GM18858 (cell line): ENCODE results near the gene INS.

Source experiments
- ATAC-seq: cut with Tn5 transposase; IDR thresholded peaks from one replicate; pipeline ENCODE4 v1.9.1; 2021; ENCODE audit not compliant: unreplicated experiment

The INS gene

DNA sequence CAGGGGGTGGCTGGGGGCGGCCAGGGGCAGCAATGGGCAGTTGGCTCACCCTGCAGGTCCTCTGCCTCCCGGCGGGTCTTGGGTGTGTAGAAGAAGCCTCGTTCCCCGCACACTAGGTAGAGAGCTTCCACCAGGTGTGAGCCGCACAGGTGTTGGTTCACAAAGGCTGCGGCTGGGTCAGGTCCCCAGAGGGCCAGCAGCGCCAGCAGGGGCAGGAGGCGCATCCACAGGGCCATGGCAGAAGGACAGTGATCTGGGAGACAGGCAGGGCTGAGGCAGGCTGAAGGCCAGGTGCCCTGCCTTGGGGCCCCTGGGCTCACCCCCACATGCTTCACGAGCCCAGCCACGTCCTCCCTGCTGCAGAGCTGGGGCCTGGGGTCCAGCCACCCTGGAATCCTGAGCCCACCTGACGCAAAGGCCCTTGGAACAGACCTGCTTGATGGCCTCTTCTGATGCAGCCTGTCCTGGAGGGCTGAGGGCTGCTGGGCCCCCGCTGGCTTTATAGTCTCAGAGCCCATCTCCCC lies at the start of gene INS:
TSS of gene INS (minus strand) at position 474 of the 524 bp plus-strand sequence. CDS start at position 236, 238 bp downstream.
- no peak for ATAC-seq

DNA sequence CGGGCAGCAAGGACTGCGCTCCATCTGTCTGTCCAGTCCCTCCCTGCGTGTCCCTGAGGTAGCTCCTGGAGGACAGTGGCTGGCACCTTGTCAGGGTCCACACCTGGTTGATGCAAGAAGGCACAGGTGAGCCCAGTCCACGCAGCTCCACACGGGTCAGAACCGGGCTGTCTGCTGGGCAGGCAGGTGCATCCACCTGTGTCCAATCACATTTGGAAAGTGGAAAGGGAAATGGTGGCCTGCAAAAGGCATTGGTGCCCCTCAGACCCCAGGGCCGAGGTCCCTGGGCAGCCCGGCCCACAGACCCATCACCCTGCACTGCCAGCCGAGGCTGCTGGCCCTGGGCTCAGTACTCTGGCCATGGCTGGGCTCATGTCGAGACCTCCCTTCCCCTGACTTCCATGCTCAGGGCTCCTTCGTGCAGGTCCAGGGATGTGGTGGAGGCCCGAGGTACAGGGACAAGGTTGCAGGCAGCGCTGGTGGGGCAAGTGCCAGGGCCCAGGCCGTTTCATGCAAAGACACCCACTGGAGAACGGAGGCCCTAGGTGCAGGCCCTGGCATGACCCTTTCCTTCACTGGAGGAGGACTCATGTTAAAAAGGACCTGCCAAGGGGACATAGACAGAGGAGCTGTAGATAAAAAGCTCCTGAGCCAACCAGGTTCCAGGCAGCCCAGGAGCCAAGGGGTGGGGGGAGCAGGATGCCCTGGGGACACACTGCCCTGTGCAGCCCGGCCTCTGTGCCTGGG lies 49.5 kb upstream of the INS start:
- ATAC-seq, result no peak

DNA sequence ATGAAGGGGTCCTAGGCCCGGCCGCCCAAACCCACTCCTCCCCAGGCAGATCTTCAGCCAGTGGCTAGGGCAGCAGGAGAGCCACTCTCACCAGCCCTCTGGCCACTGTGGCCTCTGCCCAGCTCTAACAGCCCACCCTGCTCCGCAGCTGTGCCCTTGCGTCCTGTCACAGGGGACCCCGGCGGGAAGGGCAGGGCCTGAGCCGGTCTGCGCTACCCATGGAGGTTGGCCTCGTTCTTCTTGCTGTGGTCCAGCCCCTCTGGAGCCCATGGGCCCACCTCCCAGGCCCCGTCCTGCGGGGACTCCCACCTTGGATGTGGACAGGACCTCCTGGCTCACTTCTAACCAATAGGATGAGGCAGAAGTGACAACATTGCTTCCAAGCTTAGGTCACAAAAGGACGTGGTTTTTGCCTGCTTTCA lies 48.9 kb upstream of the INS start:
- ATAC-seq, result no peak

DNA sequence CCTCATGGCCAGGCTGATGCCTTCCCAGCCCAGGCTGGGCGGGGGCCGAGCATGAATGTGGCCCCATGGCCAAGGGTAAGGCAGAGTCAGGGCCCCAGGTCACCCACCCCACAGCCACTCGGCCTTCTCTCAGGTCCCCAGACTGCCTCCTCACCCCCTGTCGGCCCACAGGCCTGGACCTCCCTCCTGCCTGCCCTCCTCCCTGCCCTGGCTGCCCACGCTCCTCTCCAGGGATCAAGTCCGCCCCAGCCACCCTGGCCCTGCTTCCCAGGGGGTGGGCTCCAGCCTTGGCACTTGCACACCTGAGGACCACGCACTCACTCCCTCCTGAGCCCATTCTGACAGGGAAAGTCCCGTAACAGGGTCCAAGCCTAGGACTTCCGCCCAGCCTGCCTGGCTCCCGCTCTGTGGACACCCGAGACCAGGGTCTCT lies 48.4 kb upstream of the INS start:
- ATAC-seq, result no peak

DNA sequence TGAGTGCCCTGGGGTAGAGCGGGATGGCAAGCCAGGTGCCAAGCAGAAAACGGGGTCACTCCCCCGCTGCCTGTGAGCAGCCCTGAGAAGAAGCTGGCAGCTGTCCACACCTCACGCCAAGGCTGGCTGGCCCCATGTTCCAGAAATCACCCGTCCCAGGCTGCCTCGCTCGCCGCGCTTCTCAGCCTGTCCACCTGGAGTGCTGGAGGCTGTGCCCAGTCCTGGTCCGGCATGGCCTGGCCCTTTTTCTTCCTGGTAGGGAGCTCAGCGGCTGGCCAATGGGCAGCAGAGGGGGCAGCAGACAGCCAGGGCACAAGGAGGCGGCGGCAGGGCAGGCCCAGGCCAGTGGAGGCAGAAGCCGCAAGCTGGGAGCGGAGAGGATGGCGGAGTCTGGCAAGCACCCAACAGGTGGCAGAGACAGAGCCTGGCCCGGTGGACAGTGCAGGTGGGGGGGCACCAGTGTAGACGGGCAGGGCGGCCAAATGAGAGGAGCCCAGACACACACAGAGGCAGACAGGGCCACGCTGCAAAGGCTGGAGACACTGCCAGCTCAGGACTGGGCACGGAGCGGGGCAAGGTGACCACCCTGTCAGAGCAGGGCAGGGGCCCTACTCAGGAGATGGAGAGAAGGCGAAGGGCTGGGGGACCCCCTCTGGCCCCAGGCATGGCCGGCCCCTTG lies 47.8 kb upstream of the INS start:
- no peak for ATAC-seq

DNA sequence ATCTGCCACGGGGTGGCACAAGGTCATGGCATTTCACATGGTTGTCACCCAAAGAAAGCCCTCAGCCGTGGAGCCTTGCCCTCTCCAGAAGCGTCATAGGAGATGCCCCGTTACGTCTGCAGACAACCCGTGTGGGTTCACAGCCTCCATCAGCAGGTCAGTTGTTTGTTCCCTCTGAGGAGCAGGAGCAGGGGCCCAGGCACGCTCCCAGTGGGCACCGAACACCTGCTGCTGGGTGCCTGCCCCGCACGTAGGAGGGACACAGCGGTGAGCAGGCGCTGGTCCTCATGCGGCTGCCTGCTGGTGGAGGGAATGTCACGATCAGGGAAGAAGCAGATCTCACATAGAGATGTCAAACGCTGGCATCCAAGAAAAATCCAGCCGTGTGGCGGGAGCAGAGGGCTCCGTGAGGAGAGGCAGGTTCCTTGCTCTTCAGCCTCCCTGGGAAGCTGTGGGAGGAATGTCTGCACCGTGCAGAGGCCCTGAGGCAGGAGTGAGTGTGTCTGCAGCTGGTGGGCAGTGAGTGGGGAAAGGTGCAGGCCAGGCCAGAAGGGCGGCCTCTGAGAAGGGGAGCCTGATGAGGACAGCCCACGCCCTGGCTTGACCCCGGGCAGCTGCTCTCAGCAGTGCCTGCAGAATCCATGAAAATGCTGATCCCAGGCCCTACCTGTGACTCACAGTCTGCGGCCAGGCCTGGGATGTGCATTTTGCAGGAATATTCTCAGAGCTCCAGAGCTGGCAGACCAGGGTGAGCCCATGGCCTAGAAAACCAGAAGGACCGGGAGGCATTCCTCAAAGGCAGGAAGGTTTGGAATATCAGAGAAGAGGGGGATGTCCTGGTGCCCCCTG lies 47.0 kb upstream of the INS start:
- ATAC-seq, result no peak

DNA sequence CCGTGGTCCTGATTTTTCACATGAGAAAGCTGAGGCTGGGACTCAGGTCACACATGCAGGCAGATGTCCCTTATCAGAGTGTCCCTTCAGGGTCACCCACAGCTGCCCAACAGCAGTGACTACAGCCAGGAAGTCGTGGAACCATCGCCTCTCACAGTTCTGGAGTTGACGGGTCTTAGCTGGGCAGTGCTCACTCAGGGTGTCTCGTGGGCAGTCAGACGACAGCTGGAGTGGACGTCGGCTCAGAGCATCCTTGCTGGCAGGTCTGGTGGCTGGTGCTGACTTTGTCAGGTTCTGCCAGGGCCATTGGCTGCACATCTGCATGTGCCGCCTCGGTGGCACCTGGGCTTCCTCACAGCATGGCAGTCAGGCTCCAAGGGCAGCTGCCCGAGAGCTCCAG lies 46.2 kb upstream of the INS start:
- ATAC-seq, result no peak

DNA sequence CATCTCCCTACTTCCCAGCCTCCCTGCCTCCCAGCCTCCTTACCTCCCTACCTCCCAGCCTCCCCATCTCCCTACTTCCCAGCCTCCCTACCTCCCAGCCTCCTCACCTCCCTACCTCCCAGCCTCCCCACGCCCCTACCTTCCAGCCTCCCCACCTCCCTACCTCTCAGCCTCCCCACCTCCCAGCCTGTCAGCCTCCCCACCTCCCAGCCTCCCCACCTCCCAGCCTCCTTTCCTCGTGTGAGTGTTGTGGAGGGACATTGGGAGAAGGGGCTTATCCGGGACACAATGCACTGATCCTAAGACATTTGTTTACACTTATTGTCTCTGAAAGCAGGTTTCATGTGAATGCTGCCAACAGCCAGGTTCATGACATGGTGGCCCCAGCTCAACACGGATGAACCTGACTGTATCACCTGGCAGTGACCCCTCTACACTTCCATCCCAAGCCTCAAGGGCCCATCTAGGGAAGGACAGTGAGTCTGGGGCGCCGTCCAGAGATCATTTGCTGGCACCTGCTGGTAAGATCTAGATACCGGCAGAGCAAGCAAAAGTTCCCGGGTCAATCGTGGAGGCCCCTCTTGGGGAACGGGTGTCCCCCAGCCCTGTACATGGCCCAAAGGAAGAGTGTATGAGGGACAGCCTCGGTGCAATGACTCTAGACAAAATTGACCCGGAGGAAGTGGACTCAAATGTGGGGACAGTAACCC lies 45.1 kb upstream of the INS start:
- no peak for ATAC-seq

DNA sequence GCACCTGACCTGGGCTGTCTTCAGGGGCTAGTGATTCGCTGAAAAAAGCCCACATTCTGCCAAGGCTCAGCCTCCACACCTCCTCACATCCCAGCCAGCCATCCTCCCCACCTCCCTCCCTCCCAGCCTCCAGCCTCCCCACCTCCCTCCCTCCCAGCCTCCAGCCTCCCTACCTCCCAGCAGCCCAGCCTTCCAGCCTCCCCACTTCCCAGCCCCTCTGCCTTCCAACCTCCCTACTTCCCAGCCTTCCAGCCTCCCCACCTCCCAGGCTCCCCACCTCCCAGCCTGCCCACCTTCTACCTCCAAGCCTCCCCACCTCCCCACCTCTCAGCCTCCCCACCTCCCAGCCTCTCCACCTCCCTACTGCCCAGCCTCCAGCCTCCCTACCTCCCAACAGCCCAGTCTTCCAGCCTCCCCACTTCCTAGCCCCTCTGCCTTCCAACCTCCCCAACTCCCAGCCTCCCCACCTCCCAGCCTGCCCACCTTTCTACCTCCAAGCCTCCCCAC lies 44.3 kb upstream of the INS start:
- ATAC-seq, result no peak

DNA sequence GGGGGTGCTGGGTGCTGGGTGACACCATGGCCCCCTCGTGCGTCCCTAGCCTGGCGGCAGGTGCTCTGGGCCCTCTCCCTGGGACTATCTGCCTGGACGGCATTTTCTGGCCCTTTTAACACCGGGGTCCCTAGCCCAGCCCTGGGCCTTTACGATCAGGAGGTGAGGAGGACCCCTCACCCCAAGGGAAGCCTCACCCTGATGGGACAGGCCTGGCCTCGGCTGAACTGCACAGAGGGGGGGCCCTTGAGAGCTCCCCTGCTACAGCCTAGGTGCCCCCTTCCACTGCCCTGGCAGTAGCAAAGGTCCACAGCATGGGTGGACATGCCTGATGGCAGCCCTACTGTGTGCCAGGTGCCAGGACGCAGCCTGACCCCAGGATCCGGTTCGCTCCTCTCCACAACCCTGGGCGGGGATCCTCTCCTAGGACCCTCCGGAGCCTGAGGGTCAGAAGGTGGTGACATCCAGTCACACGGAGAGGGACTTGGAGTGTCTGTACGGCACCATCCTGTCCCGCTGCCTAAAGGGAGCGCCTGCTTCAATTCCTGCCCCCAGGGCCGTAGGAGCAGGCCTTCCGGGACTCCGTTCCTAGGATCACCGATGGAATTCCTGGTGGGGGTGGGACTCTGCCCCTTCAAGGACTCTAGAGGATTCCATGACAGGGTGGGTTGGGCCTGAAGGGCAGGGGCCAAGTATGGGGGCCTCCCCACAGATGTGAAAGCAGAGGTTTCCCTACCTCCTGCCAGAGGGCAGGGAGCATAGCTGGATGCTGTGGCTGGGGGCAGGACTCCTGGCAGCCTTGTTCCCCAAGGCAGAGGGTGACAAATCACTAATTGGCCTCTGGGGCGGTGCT lies 43.6 kb upstream of the INS start:
- no peak for ATAC-seq

DNA sequence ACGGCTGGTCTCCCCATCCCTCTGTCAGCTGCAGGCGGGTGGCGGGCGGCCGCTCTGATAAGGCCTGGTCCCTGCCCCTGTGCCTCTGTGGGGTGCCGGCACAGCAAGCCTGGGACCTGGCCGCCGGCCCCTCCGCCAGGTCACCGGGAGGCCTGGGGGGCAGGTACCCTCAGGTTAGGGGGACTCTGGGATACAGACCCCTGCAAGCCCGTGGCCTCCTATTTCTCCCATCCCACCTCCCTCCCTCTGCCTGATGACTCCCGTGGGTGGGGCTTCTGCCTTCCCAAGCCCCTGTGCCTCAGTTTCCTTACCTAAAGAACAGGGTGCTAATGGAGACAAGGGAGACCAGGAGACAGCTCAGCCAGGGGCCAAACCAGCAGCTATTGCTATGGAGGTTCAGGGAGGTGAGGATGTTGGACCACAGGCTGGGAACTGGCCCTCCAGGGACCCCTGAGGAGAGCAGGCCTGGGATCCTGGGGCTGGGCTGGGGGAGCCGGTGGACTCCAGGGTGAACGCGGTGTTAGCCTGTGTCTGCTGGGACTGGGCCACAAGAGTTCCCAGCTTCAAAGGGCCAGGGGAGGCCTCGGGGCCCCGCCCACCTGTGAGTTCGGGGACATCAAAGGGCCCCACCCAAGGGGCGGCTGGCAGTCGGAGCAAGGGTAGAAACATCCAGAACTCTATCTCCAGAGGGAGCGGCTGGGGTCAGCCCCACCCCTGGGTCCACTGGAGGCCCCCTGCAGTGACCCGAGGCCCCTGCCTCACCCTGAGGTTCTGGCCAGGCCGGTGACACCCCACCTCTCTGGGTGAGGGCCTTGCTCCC lies 42.6 kb upstream of the INS start:
- no peak for ATAC-seq

DNA sequence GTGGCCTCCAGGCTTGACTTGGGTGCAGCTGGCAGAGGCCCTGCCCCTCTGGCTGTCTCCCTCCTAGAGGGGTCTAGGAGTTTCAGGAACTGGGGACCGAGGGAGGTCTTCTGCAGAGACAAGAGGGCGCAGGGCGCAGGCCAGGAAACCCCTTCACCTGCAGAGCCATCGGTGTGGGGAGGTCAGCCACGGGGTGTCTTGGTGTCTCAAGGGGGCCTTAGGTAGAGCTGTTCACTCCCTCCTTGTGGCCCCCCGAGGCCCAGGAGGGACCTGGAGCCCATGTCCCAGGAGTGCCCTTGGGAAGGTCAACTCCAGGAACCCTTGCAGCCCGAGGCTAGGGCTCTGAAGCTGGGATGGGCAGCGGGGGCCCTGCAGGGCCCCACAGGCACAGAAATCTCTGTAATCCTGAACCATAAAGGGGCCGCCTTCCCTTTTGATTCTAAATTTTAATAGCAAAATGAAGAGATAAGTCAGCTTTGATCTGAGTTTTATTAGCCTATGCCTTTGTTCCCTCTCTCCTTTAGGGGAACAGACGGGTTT lies 42.0 kb upstream of the INS start:
- no peak for ATAC-seq

DNA sequence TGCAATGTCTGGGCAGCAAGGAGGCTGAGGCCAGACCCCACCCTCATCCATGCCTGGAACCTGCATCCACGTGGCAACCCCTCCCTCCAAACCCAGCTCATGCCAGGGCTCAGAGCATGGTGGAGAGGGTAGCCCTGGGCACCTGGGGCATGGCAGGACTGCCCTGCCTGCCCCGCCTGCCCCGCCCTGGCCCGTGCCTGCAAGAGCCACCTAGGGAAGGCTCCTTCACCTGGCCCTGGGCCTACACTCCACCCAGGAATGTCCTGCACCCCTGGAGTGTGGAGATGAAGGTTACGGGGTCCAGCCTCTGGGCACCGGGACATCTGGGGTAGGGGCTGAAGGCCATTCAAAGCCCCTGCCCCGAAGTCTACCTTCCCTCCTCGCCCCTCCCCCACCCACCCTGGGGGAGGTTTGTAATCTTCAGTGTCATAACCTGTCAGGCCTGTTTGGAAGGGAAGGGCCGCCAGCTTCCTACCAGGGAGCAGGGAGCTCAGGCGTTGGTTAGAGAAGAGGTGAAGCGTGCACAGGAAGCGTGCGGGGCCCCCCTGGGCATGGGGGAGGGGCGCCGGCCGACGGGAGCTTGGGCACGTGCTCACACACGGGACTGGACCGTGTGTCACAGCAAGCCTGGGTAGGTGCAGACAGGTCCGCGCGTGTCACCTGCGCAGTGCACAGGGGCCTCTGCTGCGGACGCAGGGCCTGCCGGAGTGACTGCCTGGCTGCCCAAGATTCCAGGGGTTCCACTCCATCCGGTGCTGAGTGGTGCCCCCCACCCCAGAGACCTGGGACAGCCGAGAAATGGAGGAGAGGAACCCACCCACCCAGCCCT lies 41.3 kb upstream of the INS start:
- no peak for ATAC-seq

DNA sequence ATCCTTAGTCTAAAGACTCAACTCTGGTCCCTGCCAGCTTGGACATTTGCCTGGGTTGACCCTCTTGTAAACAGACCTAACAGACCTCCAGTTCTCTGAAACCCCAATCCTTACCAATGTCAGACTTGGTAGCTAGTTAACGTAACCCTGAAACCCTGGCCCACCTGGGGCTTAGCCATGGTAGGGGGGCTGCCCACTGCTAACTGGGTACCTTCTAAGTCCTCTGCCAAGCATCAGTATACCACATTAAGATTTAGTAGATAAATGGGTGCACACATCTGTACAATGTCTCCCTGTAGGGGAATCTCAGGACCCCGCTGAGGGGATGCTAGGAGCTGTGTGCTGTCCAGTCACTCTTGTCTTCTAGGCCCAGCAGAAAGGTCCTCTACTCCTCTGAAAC lies 40.5 kb upstream of the INS start:
- ATAC-seq, result no peak

DNA sequence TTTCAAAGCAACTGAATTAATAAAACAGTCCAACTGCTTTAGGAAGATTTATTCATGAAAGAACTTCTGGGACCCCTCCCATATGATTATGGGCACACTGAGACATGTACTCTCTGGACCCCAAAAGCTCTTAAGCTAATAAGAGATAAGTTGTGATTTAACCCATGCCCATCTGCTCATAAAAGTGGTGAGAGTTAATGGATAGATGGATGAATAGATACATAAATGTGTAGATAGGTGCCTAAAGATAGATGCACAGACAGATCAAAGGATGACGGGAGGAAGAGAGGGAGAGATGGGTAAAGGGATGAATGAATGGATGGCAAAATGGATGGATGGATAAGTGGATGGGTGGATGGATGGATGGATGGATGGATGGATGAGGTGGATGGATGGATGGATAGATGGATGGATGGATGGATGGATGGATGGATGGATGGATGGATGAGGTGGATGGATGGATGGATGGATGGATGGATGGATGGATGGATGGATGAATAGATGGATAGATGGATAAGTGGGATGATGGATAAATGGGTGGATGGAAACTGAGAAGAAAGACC lies 40.0 kb upstream of the INS start:
- no peak for ATAC-seq

DNA sequence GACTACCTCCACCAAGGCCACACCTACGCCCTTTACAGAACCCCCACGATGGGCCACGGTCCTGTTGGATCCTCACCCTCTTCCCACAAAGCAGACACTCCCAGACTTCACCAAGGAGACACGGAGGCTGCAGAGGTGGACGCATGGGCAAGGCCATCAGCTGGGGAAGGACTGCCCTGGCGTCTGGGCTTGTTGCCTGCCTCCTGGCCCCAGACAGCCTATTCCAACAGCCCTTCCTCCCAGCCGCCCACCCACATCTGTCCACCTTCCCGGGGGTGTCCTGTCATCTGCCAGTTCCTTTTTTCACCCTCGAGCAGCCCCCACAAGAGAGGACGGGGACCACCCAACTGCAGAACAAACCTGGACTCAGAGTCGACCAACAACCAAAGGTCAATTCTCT lies 39.5 kb upstream of the INS start:
- ATAC-seq, result no peak
